ENCODE data around the gene HOXB3. TPM values are rescaled to one million over a fixed set of nuclear protein-coding genes. Genes with fewer than 3 reads are reported as not detected.

HOXB3 gene
- total RNA-seq, 2 experiments from 2014 or later, result 0.47 to 1.2 TPM

DNA sequence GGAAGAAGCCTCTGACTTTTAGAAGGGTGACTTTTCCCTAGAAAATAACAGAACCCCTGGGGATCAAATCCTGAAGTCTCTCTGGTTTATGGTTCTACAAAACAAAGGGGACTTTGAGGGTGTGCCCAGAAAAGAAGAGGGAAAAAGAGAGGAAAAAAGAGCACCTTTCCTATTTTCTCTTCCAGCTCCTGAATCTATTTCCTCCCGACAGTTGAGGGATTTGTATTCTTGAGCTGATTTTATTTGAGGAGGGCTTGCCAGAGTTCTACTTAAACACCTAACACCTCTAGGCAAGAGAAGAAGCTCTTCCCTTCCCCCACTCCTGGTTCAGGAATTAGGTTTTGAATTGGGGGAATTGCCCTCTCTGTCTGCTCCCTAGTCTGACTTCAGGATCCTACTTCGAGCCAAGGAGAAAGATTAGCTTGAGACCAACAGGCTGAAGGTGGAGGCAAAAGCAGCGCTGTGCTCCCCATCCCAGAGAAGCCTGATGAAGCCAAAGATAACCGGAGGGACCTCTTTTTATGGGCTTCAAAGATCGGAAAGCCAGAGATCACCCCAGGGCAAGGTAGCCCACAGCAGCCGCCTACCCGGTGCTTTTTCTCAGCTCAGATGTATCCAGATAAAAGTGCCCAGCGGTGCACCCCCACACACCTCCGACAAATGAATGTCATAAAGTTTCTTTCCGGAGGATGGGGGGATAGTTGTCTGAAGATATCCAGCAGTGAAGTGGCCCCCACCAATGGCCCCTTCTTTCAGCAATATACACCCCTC, 796 bp downstream of the HOXB3 start:
- ChIA-PET POLR2A (interaction anchor here (1.6 kb wide), 1 partner anchor 255 kb away, joined by 3 read pairs; no protein-coding TSS in a partner anchor), CTCF (interaction anchor here (0.7 to 2.3 kb wide), 14 partner anchors 12 to 330 kb away, joined by 3 to 13 read pairs (median 4); no protein-coding TSS in a partner anchor)

DNA sequence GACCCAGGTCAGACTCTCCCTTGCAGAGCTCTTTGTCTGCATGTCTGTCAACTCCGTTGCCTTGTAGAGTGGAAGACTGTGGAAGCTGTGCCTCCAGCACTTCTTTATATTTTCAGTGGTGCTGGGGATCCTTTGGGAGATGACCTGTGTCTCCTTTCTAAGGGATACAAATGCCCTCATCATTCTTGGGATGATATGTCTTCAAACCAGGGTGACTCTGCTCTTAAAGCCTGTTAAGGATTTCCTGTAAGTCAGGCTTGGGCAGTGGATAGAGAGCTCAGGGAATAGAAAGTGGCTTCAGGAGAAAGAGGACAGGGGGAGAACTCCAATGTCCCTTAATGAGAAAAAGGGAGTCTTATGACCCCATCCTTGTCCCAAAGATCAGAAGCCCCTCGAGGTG, 1.5 kb downstream of the HOXB3 start:
- DNase-seq (no peak), ATAC-seq (no peak)
- peaks cover 86% of the 10 kb centered on the region for H3K27me3 Mint-ChIP-seq
- H3K4me1 Mint-ChIP-seq, result peaks cover 35% of the 10 kb centered on the region
- H3K36me3 Mint-ChIP-seq (ENCODE audit: low read depth), result no peaks in the 10 kb centered on the region
- ChIA-PET CTCF (interaction anchor here (0.8 to 2.3 kb wide), 13 partner anchors 18 to 329 kb away, joined by 3 to 13 read pairs (median 5); no protein-coding TSS in a partner anchor), POLR2A (interaction anchor here (1.6 kb wide), 1 partner anchor 255 kb away, joined by 3 read pairs; no protein-coding TSS in a partner anchor)
- no peaks in the 10 kb centered on the region for H3K9me3 Mint-ChIP-seq (ENCODE audit: low read depth)
- no peak overlapping the region for H3K27ac Mint-ChIP-seq
- intact Hi-C loops (cut with DNase I, micrococcal nuclease), result no loop called here
- H3K4me3 Mint-ChIP-seq, result no peak overlapping the region

More for the DNA sequence above, 796 bp downstream of the HOXB3 start:
- Mint-ChIP-seq H3K4me1 (peaks cover 38% of the 10 kb centered on the region), H3K9me3 (ENCODE audit: low read depth) (no peaks in the 10 kb centered on the region), H3K4me3 (no peak overlapping the region), H3K27ac (no peak overlapping the region), H3K36me3 (ENCODE audit: low read depth) (no peaks in the 10 kb centered on the region), H3K27me3 (peaks cover 86% of the 10 kb centered on the region)
- intact Hi-C loops (cut with DNase I, micrococcal nuclease), result no loop called here
- DNase-seq (no peak), ATAC-seq (no peak)

DNA sequence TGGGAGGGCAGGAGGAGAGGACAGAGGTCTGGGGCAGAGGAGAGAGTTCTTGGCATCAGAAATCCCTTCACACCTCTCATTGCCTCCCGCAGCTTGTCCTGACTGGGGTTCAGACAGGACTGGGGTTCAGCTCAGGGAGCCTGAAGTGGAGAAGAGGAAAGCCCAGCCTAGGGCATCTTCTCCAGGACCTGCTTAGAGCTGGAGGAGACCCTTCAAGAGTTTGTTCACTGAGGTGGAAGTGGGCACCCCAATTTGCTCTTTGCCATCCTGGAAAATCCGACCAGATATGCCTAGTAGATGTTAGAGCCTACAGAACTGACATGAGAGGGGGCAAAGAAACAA, 2.0 kb downstream of the HOXB3 start:
- ATAC-seq, result no peak
- H3K36me3 Mint-ChIP-seq (ENCODE audit: low read depth), result no peaks in the 10 kb centered on the region
- peaks cover 89% of the 10 kb centered on the region for H3K27me3 Mint-ChIP-seq
- ChIA-PET POLR2A (interaction anchor here (0.5 to 1.6 kb wide), 2 partner anchors 145 to 254 kb away, joined by 3 read pairs; no protein-coding TSS in a partner anchor), CTCF (interaction anchor here (0.8 to 2.3 kb wide), 15 partner anchors 19 to 329 kb away, joined by 3 to 13 read pairs (median 5); no protein-coding TSS in a partner anchor)
- no peaks in the 10 kb centered on the region for H3K9me3 Mint-ChIP-seq (ENCODE audit: low read depth)
- no peak overlapping the region for H3K4me3 Mint-ChIP-seq
- H3K27ac Mint-ChIP-seq, result no peak overlapping the region
- peaks cover 31% of the 10 kb centered on the region for H3K4me1 Mint-ChIP-seq
- DNase-seq, result no peak
- intact Hi-C loops (cut with DNase I, micrococcal nuclease), result no loop called here

DNA sequence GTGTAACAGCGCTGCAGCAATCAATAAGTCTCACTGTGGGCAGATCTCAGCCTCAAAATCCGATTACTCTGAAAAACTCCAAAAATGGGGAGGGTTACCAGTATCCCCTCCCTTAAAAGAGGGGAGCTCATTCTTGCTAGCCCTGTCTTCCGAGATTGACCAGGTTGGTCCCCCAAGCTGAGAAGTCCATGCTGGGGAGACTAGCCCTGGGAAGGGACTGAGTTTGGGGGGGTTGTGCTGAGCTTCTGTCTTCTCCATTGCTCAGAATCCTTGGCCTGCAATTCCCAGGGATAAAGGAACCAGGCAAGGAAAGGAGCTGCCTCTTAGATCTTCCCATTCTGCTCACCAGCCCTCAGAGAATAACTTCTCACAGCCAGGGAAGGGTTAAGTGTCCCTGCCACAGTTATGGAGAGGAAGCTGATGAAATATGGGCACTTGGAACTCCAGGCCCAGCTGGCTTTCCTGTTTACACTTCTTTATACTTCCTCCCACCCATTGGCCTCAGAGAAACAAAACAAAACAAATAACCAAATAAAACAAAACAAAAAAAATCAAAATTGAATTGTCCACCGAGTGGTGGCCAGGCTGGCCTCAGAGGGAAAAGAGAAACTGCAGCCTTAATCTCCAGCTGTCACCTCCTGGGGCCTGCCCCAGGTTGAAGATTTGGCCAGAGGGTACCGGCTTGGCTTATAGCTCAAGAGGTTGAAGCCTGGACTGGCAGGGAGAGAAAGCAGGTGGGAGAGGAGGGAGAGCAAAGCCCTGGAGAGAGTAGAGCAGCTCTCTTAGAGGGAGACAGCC, 2.6 kb downstream of the HOXB3 start:
- ChIA-PET POLR2A (interaction anchor here (0.5 kb wide), 1 partner anchor 144 kb away, joined by 3 read pairs; no protein-coding TSS in a partner anchor), CTCF (interaction anchor here (0.6 to 2.3 kb wide), 15 partner anchors 20 to 449 kb away, joined by 3 to 13 read pairs (median 3); no protein-coding TSS in a partner anchor)
- Mint-ChIP-seq H3K9me3 (ENCODE audit: low read depth) (no peaks in the 10 kb centered on the region), H3K27ac (no peak overlapping the region), H3K27me3 (peaks cover 89% of the 10 kb centered on the region), H3K4me3 (no peak overlapping the region), H3K4me1 (peaks cover 30% of the 10 kb centered on the region), H3K36me3 (ENCODE audit: low read depth) (no peaks in the 10 kb centered on the region)
- intact Hi-C loops (cut with DNase I, micrococcal nuclease), result no loop called here
- DNase-seq (no peak), ATAC-seq (no peak)

GRCh38 chr17:48586355-48587258, 3.4 kb downstream of the HOXB3 start:
- intact Hi-C loops (cut with DNase I, micrococcal nuclease), result no loop called here
- Mint-ChIP-seq H3K27ac (peak overlapping the region; percentile 49), H3K9me3 (ENCODE audit: low read depth) (no peaks in the 10 kb centered on the region), H3K4me3 (peak overlapping the region; percentile 83), H3K4me1 (peaks cover 31% of the 10 kb centered on the region), H3K36me3 (ENCODE audit: low read depth) (no peaks in the 10 kb centered on the region), H3K27me3 (peaks cover 90% of the 10 kb centered on the region)
- ChIA-PET POLR2A (no interaction called here), CTCF (interaction anchor here (0.5 to 1.8 kb wide), 8 partner anchors 21 to 340 kb away, joined by 3 to 5 read pairs (median 3); no protein-coding TSS in a partner anchor)
- DNase-seq, result peak; percentile 64
- no peak for ATAC-seq

GRCh38 chr17:48584223-48584741, 5.8 kb downstream of the HOXB3 start:
- CTCF ChIA-PET, result interaction anchor here (0.7 to 2.2 kb wide), 6 partner anchors 9 to 320 kb away, joined by 3 to 14 read pairs (median 6); partner anchors contain the start of gene HOXB5
- H3K4me3 Mint-ChIP-seq, result no peak overlapping the region

GRCh38 chr17:48583708-48584222, 6.3 kb downstream of the HOXB3 start:
- Mint-ChIP-seq H3K27me3 (peaks cover 94% of the 10 kb centered on the region), H3K36me3 (ENCODE audit: low read depth) (no peaks in the 10 kb centered on the region), H3K27ac (no peak overlapping the region), H3K4me3 (no peak overlapping the region), H3K4me1 (peaks cover 49% of the 10 kb centered on the region), H3K9me3 (ENCODE audit: low read depth) (no peaks in the 10 kb centered on the region)
- ChIA-PET CTCF (interaction anchor here (0.6 to 2.2 kb wide), 8 partner anchors 9 to 375 kb away, joined by 3 to 14 read pairs (median 4); partner anchors contain the start of gene HOXB5), POLR2A (no interaction called here)
- ATAC-seq, result no peak
- intact Hi-C loops (cut with DNase I, micrococcal nuclease), result no loop called here
- DNase-seq, result no peak

More at GRCh38 chr17:48584223-48584741, 5.8 kb downstream of the HOXB3 start:
- Mint-ChIP-seq H3K27me3 (peaks cover 93% of the 10 kb centered on the region), H3K9me3 (ENCODE audit: low read depth) (no peaks in the 10 kb centered on the region), H3K27ac (no peak overlapping the region), H3K4me1 (peaks cover 44% of the 10 kb centered on the region), H3K36me3 (ENCODE audit: low read depth) (no peaks in the 10 kb centered on the region)
- DNase-seq, result no peak
- intact Hi-C loops (cut with DNase I, micrococcal nuclease), result no loop called here
- POLR2A ChIA-PET, result no interaction called here
- no peak for ATAC-seq

- DNase-seq, result no peak
- no peak overlapping the region for H3K27ac Mint-ChIP-seq
- no peaks in the 10 kb centered on the region for H3K9me3 Mint-ChIP-seq (ENCODE audit: low read depth)
- ChIA-PET CTCF (interaction anchor here (0.6 to 2.2 kb wide), 7 partner anchors 10 to 459 kb away, joined by 3 to 14 read pairs (median 5); partner anchors contain the start of gene HOXB5), POLR2A (no interaction called here)
- no peak for ATAC-seq
- peaks cover 50% of the 10 kb centered on the region for H3K4me1 Mint-ChIP-seq
- peaks cover 88% of the 10 kb centered on the region for H3K27me3 Mint-ChIP-seq
- no peaks in the 10 kb centered on the region for H3K36me3 Mint-ChIP-seq (ENCODE audit: low read depth)
- intact Hi-C loops (cut with DNase I, micrococcal nuclease), result no loop called here
- peak overlapping the region; percentile 50 for H3K4me3 Mint-ChIP-seq
Measured at GRCh38 chr17:48582750-48583069, 7.3 kb downstream of the HOXB3 start.

DNA sequence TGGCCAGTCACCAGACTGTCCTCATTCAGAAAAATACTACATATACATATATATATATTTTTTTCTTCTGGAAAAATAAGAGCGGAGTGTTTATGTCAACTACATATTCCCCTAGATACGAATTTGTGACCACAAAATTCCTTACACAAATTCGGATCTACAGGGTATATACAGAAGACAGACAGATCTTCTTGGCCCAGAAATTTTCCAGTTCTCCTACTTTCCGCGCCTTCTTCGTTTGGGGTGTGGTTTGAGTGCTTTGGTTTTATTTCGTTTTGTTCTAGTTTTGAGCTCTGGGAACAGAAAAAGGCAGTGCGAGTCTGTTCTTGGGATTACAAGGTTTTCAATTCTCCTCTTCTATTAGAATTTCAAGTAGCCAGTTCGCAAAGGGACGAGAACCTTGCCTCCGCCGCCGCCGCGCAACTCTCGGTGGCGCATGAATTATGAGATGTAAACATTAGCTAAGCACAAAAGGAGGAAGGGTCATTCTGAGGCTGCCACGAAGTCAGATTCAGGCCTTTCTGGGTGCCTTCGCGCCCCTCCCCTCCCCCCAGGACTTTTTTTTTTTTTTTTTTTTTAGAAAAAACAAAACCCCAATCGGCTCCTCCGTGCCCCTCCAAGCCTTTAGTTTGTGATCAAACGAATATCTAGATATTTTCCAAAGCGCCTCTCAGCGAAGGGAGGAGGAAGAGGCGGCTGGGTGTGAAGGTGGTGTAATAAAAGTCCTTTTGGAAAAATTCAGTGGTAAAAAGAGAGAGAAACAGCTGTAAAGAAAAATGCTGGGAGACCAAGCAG, 10.1 kb downstream of the HOXB3 start:
- H3K27ac Mint-ChIP-seq, result no peak overlapping the region
- POLR2A ChIA-PET, result no interaction called here
- no peaks in the 10 kb centered on the region for H3K9me3 Mint-ChIP-seq (ENCODE audit: low read depth)
- peaks cover 46% of the 10 kb centered on the region for H3K4me1 Mint-ChIP-seq
- CTCF ChIA-PET, result interaction anchor here (0.6 to 0.8 kb wide), 4 partner anchors 12 to 247 kb away, joined by 3 read pairs; no protein-coding TSS in a partner anchor
- intact Hi-C loops (cut with DNase I, micrococcal nuclease), result loop anchor here (2.0 to 5.0 kb wide), 2 partner anchors 37 to 38 kb away; no protein-coding TSS in a partner anchor
- H3K36me3 Mint-ChIP-seq (ENCODE audit: low read depth), result peaks cover 2% of the 10 kb centered on the region
- DNase-seq, result no peak
- ATAC-seq, result no peak
- H3K4me3 Mint-ChIP-seq, result peak overlapping the region; percentile 81
- H3K27me3 Mint-ChIP-seq, result peaks cover 69% of the 10 kb centered on the region

- ATAC-seq (no peak), DNase-seq (no peak)
- CTCF ChIA-PET, result interaction anchor here (0.6 to 1.1 kb wide), 5 partner anchors 11 to 271 kb away, joined by 3 to 4 read pairs (median 3); partner anchors contain the start of gene HOXB3
- H3K4me3 Mint-ChIP-seq, result peak overlapping the region; percentile 81
- peaks cover 65% of the 10 kb centered on the region for H3K27me3 Mint-ChIP-seq
- POLR2A ChIA-PET, result no interaction called here
- H3K4me1 Mint-ChIP-seq, result peaks cover 43% of the 10 kb centered on the region
- intact Hi-C loops (cut with DNase I, micrococcal nuclease), result loop anchor here (2.0 to 5.0 kb wide), 2 partner anchors 37 kb away; no protein-coding TSS in a partner anchor
- H3K9me3 Mint-ChIP-seq (ENCODE audit: low read depth), result no peaks in the 10 kb centered on the region
- no peak overlapping the region for H3K27ac Mint-ChIP-seq
- H3K36me3 Mint-ChIP-seq (ENCODE audit: low read depth), result peaks cover 2% of the 10 kb centered on the region
Measured at GRCh38 chr17:48579471-48579759, 10.6 kb downstream of the HOXB3 start.
